Measurements from ENCODE around the gene ALDH3A1.

ALDH3A1 gene

GRCh38 chr17:19724501-19725420 is 23.3 kb downstream of the ALDH3A1 start:
- no peak for TF ChIP-seq CTCF (IDR thresholded peaks at IDR 0.05)
- Histone ChIP-seq H3K4me3 (ENCODE audit: low read depth in 1 of 2, low read length in 1 of 2) (peak overlapping the region; percentile 17 to 23), H3K27ac (no peak overlapping the region), H3K27me3 (no peaks in the 10 kb centered on the region), H3K9me3 (no peaks in the 10 kb centered on the region), H3K36me3 (no peaks in the 10 kb centered on the region), H3K4me1 (ENCODE audit: control insufficient read depth in 1 of 2, insufficient read depth in 1 of 2, low read depth in 1 of 2, low read length in 1 of 2) (peaks cover 9 to 13% of the 10 kb centered on the region in 2 experiments)

- H3K27ac ChIP-seq: no peak overlapping the region
- TF ChIP-seq CTCF (IDR thresholded peaks at IDR 0.05): no peak
Observed at GRCh38 chr17:19723964-19724363, 24.1 kb downstream of the ALDH3A1 start.

DNA sequence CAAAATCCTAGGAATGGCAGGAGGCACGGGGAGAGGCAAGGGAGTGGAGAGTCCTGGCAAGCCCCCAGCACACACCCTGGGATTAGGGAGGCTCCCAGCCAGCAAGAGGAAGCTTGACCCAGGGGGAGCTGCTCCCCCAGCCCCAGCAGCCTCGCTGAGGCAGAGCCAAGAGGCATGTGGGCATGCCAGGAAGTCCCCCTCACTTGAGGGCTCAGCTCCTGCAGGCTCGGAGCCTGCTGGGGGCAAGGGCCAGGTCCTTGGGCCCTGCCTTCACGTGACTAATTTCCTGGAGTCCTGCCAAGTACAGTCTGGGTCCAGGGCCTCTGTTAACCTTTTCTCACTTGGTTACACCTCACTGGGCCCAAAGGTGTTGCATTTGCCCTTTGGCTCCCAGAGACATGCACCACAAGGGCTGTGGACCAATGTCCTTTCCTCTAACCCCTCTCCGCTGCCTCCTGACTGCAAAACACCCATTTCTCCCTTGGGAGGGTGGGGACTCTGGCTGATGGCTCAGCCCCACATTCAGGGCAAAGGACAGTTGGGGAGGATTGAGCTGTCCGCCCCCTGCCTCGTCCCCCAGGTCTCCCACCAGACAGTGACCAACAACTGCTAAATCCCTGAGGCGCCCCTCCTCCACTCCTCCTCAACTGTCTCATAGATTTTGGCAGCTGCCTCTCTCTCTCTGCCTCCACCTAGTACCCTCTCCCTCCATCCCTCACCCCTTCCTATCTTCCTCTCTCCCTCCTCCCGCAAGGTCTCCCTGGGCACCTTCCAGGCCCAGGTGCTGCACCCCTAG is 27.3 kb downstream of the ALDH3A1 start:
- Histone ChIP-seq H3K27me3 (no peaks in the 10 kb centered on the region), H3K4me1 (ENCODE audit: control insufficient read depth in 1 of 2, insufficient read depth in 1 of 2, low read depth in 1 of 2, low read length in 1 of 2) (peaks cover 9 to 13% of the 10 kb centered on the region in 2 experiments)
- no peak for TF ChIP-seq CTCF (IDR thresholded peaks at IDR 0.05)

More at GRCh38 chr17:19723964-19724363, 24.1 kb downstream of the ALDH3A1 start:
- H3K4me1 ChIP-seq (ENCODE audit: control insufficient read depth in 1 of 2, insufficient read depth in 1 of 2, low read depth in 1 of 2, low read length in 1 of 2): peaks cover 9 to 13% of the 10 kb centered on the region in 2 experiments
- H3K4me3 ChIP-seq (ENCODE audit: low read depth in 1 of 2, low read length in 1 of 2): no peak overlapping the region
- no peaks in the 10 kb centered on the region for H3K27me3 ChIP-seq
- H3K36me3 ChIP-seq: no peaks in the 10 kb centered on the region
- no peaks in the 10 kb centered on the region for H3K9me3 ChIP-seq

GRCh38 chr17:19720210-19720475 is 28.0 kb downstream of the ALDH3A1 start:
- H3K9me3 ChIP-seq: no peaks in the 10 kb centered on the region
- no peak for TF ChIP-seq CTCF (IDR thresholded peaks at IDR 0.05)
- no peaks in the 10 kb centered on the region for H3K36me3 ChIP-seq
- H3K27ac ChIP-seq: no peak overlapping the region
- H3K4me3 ChIP-seq (ENCODE audit: low read depth in 1 of 2, low read length in 1 of 2): no peak overlapping the region
- H3K27me3 ChIP-seq: no peaks in the 10 kb centered on the region
- peaks cover 9 to 13% of the 10 kb centered on the region in 2 experiments for H3K4me1 ChIP-seq (ENCODE audit: control insufficient read depth in 1 of 2, insufficient read depth in 1 of 2, low read depth in 1 of 2, low read length in 1 of 2)

More for the DNA sequence above, 27.3 kb downstream of the ALDH3A1 start:
- Histone ChIP-seq H3K9me3 (no peaks in the 10 kb centered on the region), H3K4me3 (ENCODE audit: low read depth in 1 of 2, low read length in 1 of 2) (no peak overlapping the region), H3K36me3 (no peaks in the 10 kb centered on the region), H3K27ac (no peak overlapping the region)

GRCh38 chr17:19719355-19720209 is 28.5 kb downstream of the ALDH3A1 start:
- no peaks in the 10 kb centered on the region for H3K9me3 ChIP-seq
- H3K4me3 ChIP-seq (ENCODE audit: low read depth in 1 of 2, low read length in 1 of 2): no peak overlapping the region
- peaks cover 3 to 7% of the 10 kb centered on the region in 2 experiments for H3K4me1 ChIP-seq (ENCODE audit: control insufficient read depth in 1 of 2, insufficient read depth in 1 of 2, low read depth in 1 of 2, low read length in 1 of 2)
- no peaks in the 10 kb centered on the region for H3K27me3 ChIP-seq
- TF ChIP-seq CTCF (IDR thresholded peaks at IDR 0.05): no peak
- no peak overlapping the region for H3K27ac ChIP-seq
- H3K36me3 ChIP-seq: no peaks in the 10 kb centered on the region

All from neutrophil (primary cell).